DMS 273 treated with DMSO at 0.1 percent for 48 hours (cell line): ENCODE results near the gene DLK1.

ENCODE experiments used
- DNase-seq: peaks from one replicate; lab custom pipeline; 2025; lab: John Stamatoyannopoulos, UW

Gene DLK1

GRCh38 chr14:100734031-100734990 is 7.6 kb downstream of the DLK1 start:
- no peak for DNase-seq

- DNase-seq: no peak
Measured at GRCh38 chr14:100735271-100735670, 8.6 kb downstream of the DLK1 start.

GRCh38 chr14:100736269-100737180 is 9.8 kb downstream of the DLK1 start:
- DNase-seq: no peak

GRCh38 chr14:100737526-100737925 is 10.8 kb downstream of the DLK1 start:
- DNase-seq: no peak

DNA sequence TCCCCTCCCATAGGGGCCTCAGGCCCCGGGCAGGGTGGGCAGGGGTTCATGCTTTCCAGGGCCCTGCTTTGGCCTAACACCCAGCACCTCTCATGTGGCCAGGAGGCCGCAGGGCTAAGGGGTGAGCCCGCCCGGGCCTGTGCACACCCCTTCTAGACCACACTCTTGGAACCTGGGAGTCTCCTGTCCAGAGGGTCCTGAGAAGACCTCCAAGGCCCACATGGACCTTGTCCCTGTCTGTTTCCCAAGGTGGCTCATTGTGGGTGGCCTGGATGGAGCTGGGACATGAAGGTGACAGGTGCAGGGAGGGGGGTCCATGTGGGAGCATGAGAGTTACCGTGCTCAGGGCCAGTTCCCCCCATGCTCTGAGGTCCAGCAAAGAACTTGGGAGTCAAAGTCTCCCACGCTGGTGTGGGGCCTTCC is 11.6 kb downstream of the DLK1 start:
- DNase-seq: no peak

DNA sequence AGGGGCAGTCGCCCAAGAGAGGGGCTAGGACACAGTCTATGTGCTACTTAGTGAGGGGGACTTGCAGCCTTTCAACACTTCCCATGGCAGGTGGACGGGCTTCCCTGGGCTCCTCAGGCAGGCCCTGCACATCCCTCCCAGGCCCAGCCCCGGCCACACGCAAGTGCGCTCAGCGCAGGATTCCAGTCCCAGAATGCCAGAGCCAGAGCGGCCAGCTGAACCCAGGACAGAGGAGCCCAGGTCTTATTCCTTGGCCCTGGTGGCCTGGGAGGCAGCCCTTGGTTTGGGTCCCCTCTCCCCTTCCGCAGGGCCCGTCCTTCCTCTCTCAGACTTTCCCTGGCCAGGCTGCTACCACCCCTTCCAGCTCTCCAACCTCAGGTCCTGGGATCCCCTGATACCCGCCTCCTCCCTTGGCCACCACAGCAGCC is 12.0 kb downstream of the DLK1 start:
- DNase-seq: no peak

GRCh38 chr14:100739306-100739705 is 12.6 kb downstream of the DLK1 start:
- no peak for DNase-seq

- DNase-seq: no peak
Measured at GRCh38 chr14:100740196-100740825, 13.6 kb downstream of the DLK1 start.

GRCh38 chr14:100740929-100741328 is 14.2 kb downstream of the DLK1 start:
- DNase-seq: no peak

DNA sequence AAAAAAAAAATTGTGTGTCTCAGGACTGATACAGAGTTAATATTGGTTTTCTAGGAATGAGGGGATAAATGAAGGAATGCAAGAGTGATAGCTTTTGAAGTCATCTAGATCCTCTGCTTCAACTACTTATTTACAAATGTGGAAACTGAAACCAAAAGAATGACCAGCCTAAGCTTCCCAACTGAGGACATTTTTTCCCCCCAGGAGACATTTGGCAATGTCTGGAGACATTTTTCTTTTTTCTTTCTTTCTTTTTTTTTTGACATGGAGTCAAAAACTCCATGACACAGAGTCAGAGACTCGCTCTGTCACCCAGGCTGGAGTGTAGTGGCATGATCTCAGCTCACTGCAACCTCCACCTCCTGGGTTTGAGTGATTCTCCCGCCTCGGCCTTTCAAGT is 15.3 kb downstream of the DLK1 start:
- DNase-seq: no peak

- no peak for DNase-seq
Measured at GRCh38 chr14:100746326-100746725, 19.6 kb downstream of the DLK1 start.

- DNase-seq: no peak
Measured at GRCh38 chr14:100747021-100747586, 20.4 kb downstream of the DLK1 start.

DNA sequence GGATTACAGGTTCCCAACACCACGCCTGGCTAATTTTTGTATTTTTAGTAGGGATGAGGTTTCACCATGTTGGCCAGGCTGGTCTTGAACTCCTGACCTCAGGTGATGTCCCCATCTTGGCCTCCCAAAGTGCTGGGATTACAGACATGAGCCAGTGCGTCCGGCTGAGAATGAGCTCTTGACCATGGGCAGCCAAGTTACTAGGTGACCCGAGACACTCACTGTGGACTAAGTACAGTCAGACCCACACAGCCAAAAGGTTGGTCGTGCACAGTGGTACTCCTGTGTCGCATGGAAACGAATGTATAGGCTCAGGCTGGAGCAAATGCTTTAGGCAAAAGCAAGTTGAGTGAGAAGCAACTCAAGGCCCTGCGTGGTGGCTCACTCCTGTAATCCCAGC is 21.0 kb downstream of the DLK1 start:
- DNase-seq: no peak

DNA sequence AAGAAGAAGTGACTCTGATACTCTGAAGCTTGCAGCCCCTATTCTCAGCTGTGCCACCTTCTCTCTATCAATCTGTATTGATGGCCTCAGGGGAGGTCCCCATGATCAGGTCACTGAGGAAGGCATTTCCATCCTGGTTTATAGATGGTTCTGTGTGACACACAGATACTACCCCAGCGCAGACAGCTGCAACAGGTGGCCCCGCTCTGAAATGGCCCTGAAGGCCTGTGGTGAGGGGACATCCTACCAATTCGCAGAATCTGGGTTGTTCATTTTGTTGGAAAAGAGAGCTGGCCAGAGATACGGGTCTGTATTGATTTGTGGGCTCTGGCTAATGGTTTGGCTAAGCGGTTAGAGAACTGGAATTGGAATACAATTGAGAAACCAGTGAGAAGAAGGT is 21.7 kb downstream of the DLK1 start:
- DNase-seq: no peak

DNA sequence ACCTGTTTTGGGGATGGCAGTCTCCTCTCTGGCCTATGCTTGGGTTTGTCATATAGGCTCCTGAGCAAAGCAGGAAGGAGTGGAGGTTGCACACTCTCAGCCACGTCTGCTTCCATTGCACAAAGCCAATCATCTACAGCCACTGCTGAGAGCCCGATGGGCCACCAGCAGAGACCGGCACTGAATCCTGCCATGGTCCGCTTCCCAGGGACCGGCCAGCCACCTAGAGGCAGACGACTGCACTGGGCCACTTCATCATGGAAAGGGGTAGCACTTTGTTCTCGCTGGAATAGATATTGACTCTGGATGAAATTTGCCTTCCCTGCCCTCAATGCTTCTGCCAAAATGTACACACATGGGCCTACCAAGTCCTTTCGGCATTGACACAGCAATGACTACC is 22.3 kb downstream of the DLK1 start:
- no peak for DNase-seq

DNA sequence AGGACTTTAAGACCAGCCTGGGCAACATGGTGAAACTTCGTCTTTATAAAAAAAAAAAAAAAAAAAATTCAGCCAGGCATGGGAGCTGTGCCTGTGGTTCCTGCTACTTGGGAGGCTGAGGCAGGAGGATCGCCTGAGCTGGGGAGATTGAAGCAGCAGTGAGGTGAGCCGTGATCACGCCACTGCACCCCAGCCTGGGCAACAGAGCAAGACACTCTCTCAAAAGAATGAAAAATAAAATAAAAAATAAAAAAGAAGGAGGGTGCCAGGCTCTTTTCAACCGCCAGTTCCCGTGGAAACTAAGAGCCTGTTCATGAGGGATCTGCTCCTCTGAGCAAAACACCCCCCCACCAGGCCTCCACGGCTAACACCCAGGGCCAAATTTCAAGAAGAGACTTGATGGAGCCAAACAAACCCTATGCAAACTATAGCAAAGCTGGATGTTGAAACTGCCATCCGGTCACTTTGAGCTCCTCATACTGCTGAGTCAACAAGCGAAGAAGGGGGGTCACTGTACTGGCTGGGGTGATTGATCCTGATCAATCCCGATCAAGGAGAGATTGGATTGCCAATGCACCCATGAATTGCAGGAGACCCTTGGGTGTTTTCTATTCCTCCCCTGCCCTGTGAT is 23.4 kb downstream of the DLK1 start:
- DNase-seq: no peak

- no peak for DNase-seq
Measured at GRCh38 chr14:100750762-100751699, 24.3 kb downstream of the DLK1 start.

GRCh38 chr14:100754020-100754419 is 27.3 kb downstream of the DLK1 start:
- no peak for DNase-seq

GRCh38 chr14:100755649-100756048 is 29.0 kb downstream of the DLK1 start:
- DNase-seq: no peak

- no peak for DNase-seq
Measured at GRCh38 chr14:100761481-100761880, 34.8 kb downstream of the DLK1 start.
